K562 (cell line): ENCODE data around the gene PQBP1. TPM values are rescaled to one million over a fixed set of nuclear protein-coding genes. Genes with fewer than 3 reads are reported as not detected.

Source experiments
- ATAC-seq: fragments of 200-7000 bp; cut with Tn5 transposase; 3 replicates; pipeline ENCODE4 v1.9.1; 2020; ENCODE audit warnings: moderate library complexity
- BruUV-seq: library from RNA; stranded (reverse); fragments of 400-500 nt; replicated peaks from 2 replicates; lab custom pipeline; 2021; lab: Mats Ljungman, UMichigan
- CTCF ChIA-PET: fragments of 300-600 bp; formaldehyde crosslinking; extraction: SDS; loops from one replicate; lab custom pipeline; 2021; ENCODE audit warnings: low intra/inter-chr PET ratio; lab: Yijun Ruan, JAX
- POLR2A ChIA-PET: fragments of 300-600, 350-650 bp; sonication (Branson Sonifier 250); formaldehyde crosslinking; extraction: SDS; loops from one replicate; lab custom pipeline; 2021; ENCODE audit warnings: antibody characterized with exemption, inconsistent platforms; lab: Yijun Ruan, JAX
- DNase-seq, 4 experiments: peaks; one replicate each; pipeline versions ENCODE4 v3.0.0 to v3.0.0-alpha.2; 2011 to 2018; ENCODE audit warnings: low spot score in 3 of 4, mixed read lengths in 3 of 4; ENCODE audit errors: extremely low read depth in 1 of 4
- FAIRE-seq: peaks from 2 replicates; lab custom pipeline; 2011; peaks lifted over from hg19 to GRCh38; lab: Jason Lieb, UNC
- H2AFZ ChIP-seq: 2 replicates; pipeline ENCODE4 v1.6.0; 2011; ENCODE audit warnings: low read depth, low read length, control low read depth, inconsistent platforms
- H3K27ac ChIP-seq: fragments of 200-600 bp; 3 replicates; pipeline ENCODE4 v1.8.0; 2011; ENCODE audit warnings: low read depth, mild to moderate bottlenecking, control low read depth, inconsistent platforms, low read length, moderate library complexity, mixed read lengths; ENCODE audit errors: extremely low read depth
- H3K27me3 ChIP-seq, 2 experiments: fragments of 300-600 bp in 1 of 2; 2 replicates in 1 of 2; 3 replicates in 1 of 2; pipeline versions ENCODE4 v1.6.0 to v1.8.0; 2011; ENCODE audit warnings: inconsistent platforms in 2 of 2, low read length in 2 of 2, mild to moderate bottlenecking in 1 of 2, mixed read lengths in 1 of 2, moderate library complexity in 1 of 2; ENCODE audit not compliant: control insufficient read depth in 2 of 2, insufficient read depth in 2 of 2
- H3K36me3 ChIP-seq: fragments of 300-600 bp; 3 replicates; pipeline ENCODE4 v1.8.0; 2011; ENCODE audit warnings: mild to moderate bottlenecking, low read length, inconsistent platforms; ENCODE audit not compliant: control insufficient read depth, insufficient read depth
- H3K4me1 ChIP-seq, 2 experiments: fragments of 200-600 bp in 1 of 2; replicated peaks in 1 of 2; 2 replicates in 1 of 2; 3 replicates in 1 of 2; pipeline versions ENCODE4 v1.5.1 to v1.8.0; 2011; ENCODE audit warnings: inconsistent platforms in 2 of 2, low read length in 2 of 2, mild to moderate bottlenecking in 1 of 2, mixed read lengths in 1 of 2, moderate library complexity in 1 of 2; ENCODE audit not compliant: control insufficient read depth in 2 of 2, insufficient read depth in 2 of 2
- H3K4me2 ChIP-seq: 2 replicates; pipeline ENCODE4 v1.6.1; 2011; ENCODE audit warnings: low read length, control low read depth, inconsistent platforms, mixed read lengths; ENCODE audit not compliant: insufficient read depth
- H3K4me3 ChIP-seq: fragments of 200-600 bp; sonication (generic), shearing (Covaris generic); 2 replicates; pipeline ENCODE4 v1.5.1; 2016; ENCODE audit warnings: control low read depth, inconsistent platforms
- H3K79me2 ChIP-seq: fragments of 200-600 bp; 3 replicates; pipeline ENCODE4 v1.8.0; 2011; ENCODE audit warnings: low read length, inconsistent platforms; ENCODE audit not compliant: control insufficient read depth, insufficient read depth
- H3K9ac ChIP-seq, 2 experiments: 2 replicates each; pipeline versions ENCODE4 v1.6.0 to v1.6.1; 2011; ENCODE audit warnings: low read depth in 2 of 2, low read length in 2 of 2, control low read depth in 1 of 2, inconsistent platforms in 1 of 2, mild to moderate bottlenecking in 1 of 2, mixed read lengths in 1 of 2; ENCODE audit not compliant: insufficient read depth in 1 of 2
- H3K9me1 ChIP-seq: one replicate; pipeline ENCODE4 v1.6.0; 2011; ENCODE audit warnings: inconsistent platforms, mild to moderate bottlenecking, low read length, moderate library complexity; ENCODE audit not compliant: control insufficient read depth, insufficient read depth
- H3K9me3 ChIP-seq: replicated peaks from 2 replicates; pipeline ENCODE4 v1.5.1; 2011; ENCODE audit warnings: low read depth, low read length, inconsistent platforms; ENCODE audit not compliant: control insufficient read depth, insufficient read depth
- H4K20me1 ChIP-seq: replicated peaks from 2 replicates; pipeline ENCODE4 v1.6.1; 2011; ENCODE audit warnings: low read length, inconsistent platforms, mixed read lengths; ENCODE audit not compliant: control insufficient read depth, insufficient read depth
- BMI1 ChIP-seq: fragments of 150-350 bp; IDR thresholded peaks from 2 replicates; pipeline ENCODE4 v1.6.1; 2014; ENCODE audit warnings: low read length
- ETS2 ChIP-seq: IDR thresholded peaks from 2 replicates; pipeline ENCODE4 v1.6.1; 2016; ENCODE audit warnings: borderline replicate concordance, missing genetic modification characterization, mild to moderate bottlenecking, moderate library complexity, missing compliant biosample characterization; ENCODE audit not compliant: poor library complexity, severe bottlenecking
- KAT7 ChIP-seq: sonication (generic); formaldehyde crosslinking; IDR thresholded peaks from 2 replicates; pipeline ENCODE4 v1.8.0; 2022; ENCODE audit warnings: missing genetic modification reagents, mild to moderate bottlenecking, borderline replicate concordance
- PURB ChIP-seq: sonication (generic); formaldehyde crosslinking; IDR thresholded peaks from 2 replicates; pipeline ENCODE4 v1.9.0; 2021; ENCODE audit warnings: low read depth, mild to moderate bottlenecking, missing genetic modification reagents
- RBM25 ChIP-seq: fragments of 200-400 bp; formaldehyde crosslinking; IDR thresholded peaks from 2 replicates; pipeline ENCODE4 v1.6.1; 2018; ENCODE audit warnings: low read length, low read depth, moderate library complexity; ENCODE audit not compliant: severe bottlenecking
- SFPQ ChIP-seq: fragments of 200-400 bp; formaldehyde crosslinking; IDR thresholded peaks from 2 replicates; pipeline ENCODE4 v1.6.1; 2017; ENCODE audit warnings: mild to moderate bottlenecking, low read depth, low read length, moderate library complexity
- USF2 ChIP-seq: sonication (generic); formaldehyde crosslinking; IDR thresholded peaks from 2 replicates; pipeline ENCODE4 v1.5.0; 2020; ENCODE audit warnings: missing genetic modification reagents
- ZC3H11A ChIP-seq: IDR thresholded peaks from 2 replicates; pipeline ENCODE4 v1.6.1; 2012; ENCODE audit warnings: low read depth, low read length, improper control_type of control experiment
- ZNF668 ChIP-seq: fragments of 250-450 bp; sonication (Bioruptor Pico); IDR thresholded peaks from 2 replicates; pipeline ENCODE4 v1.8.0; 2022; ENCODE audit warnings: mild to moderate bottlenecking, inconsistent platforms
- ZNF780A ChIP-seq: fragments of 250-450 bp; sonication (Bioruptor Pico); IDR thresholded peaks from 2 replicates; pipeline ENCODE4 v1.5.0; 2021; ENCODE audit warnings: mild to moderate bottlenecking
- ZSCAN29 ChIP-seq: fragments of 450-650 bp; IDR thresholded peaks from 2 replicates; pipeline ENCODE4 v1.6.1; 2017
- WGBS: fragments of 100-300 bp; shearing (Covaris generic); methylation state at CpG from one replicate; pipeline ENCODE4 v1.1.6; 2016; ENCODE audit warnings: low coverage, mixed read lengths; ENCODE audit not compliant: insufficient coverage; ENCODE audit errors: missing lambda C conversion rate; 5-methylcytosine and 5-hydroxymethylcytosine counted together
- in situ Hi-C: fragments of 300-500 bp; cut with MboI; formaldehyde crosslinking; loops from 4 replicates; pipeline ENCODE4 v1.15.0; 2018; ENCODE audit warnings: inconsistent platforms, mixed read lengths
- intact Hi-C: fragments of 100-400 bp; cut with micrococcal nuclease; formaldehyde crosslinking; loops from 2 replicates; pipeline ENCODE4 v1.14.2; 2022
- polyA plus RNA-seq, 8 experiments: library from polyadenylated mRNA; depleted of rRNA in 4 of 8; stranded (reverse) in 5 of 8; unstranded in 3 of 8; fragments of >200 nt; fragmentation: Nextera tagmentation in 2 of 8; fragmentation: Illumina TruSeq in 1 of 8; extraction: Ambion mirVana in 2 of 8; extraction: Trizol in 1 of 8; gene quantifications; 2 replicates each; pipeline versions ENCODE4 v1.2.1 to v1.2.3, GENCODE V29; 2011 to 2014; ENCODE audit warnings: inconsistent platforms in 1 of 8, missing spikeins in 1 of 8
- total RNA-seq, 7 experiments: library from RNA; depleted of rRNA in 6 of 7; stranded (reverse); fragments of >200 nt in 6 of 7; fragmentation: Illumina TruSeq in 2 of 7; extraction: Trizol in 2 of 7; gene quantifications; 2 replicates each; pipeline versions ENCODE4 v1.2.1 to v1.2.3, GENCODE V29; 2011 to 2021; ENCODE audit warnings: low replicate concordance in 1 of 7

PQBP1 gene
- total and polyA plus RNA-seq, 9 of the 15 experiments (the other 6 are each of a cell fraction or from before 2014, with no cell fraction given) = 41.3 to 262 (median 112) TPM

- FAIRE-seq = no peak
- TF ChIP-seq ETS2 (no peak), SFPQ (no peak), BMI1 (no peak), ZNF668 (CRISPR knock-in tag) (no peak), KAT7 (CRISPR knock-in tag) (0 out of 2 replicates have a peak, but pooled peaks have one; percentile 8), ZSCAN29 (no peak), RBM25 (no peak), ZC3H11A (no peak), ZNF780A (CRISPR knock-in tag) (no peak), PURB (CRISPR knock-in tag) (no peak), USF2 (CRISPR knock-in tag) (0 out of 2 replicates have a peak, but pooled peaks have one; percentile 7)
- Histone ChIP-seq H3K9me1 (no peaks in the 10 kb centered on the region), H3K4me1 (peaks cover 11 to 18% of the 10 kb centered on the region in 2 experiments; a peak in 4 of 5 replicates), H3K79me2 (peaks cover 59% of the 10 kb centered on the region), H3K36me3 (peaks cover 68% of the 10 kb centered on the region), H3K9me3 (no peaks in the 10 kb centered on the region), H4K20me1 (peaks cover 7% of the 10 kb centered on the region), H2AFZ (no peak overlapping the region), H3K27ac (peak overlapping the region; percentile 43; the same call in 1 of the 3 replicates), H3K9ac (peak overlapping the region in 1 of 2 experiments; percentile 83; a peak in 2 of 4 replicates), H3K27me3 (no peaks in the 10 kb centered on the region), H3K4me3 (peak overlapping the region; percentile 27; the same call in 1 of the 2 replicates), H3K4me2 (peak overlapping the region; percentile 55)
- no TSS peak for BruUV-seq
- intact Hi-C loops (loop anchor here (5.0 kb wide), 5 partner anchors 37 to 252 kb away; partner anchors contain the start of genes GLOD5 and HDAC6), in situ Hi-C loops (no loop called here)
- CTCF ChIA-PET = no interaction called here
- no peak for ATAC-seq
- POLR2A ChIA-PET = interaction anchor here (1.1 kb wide), 1 partner anchor 162 kb away, joined by 3 read pairs; no protein-coding TSS in a partner anchor
- DNase-seq = no peak
- 16% methylated on average over 5 of the region's 8 CpGs for WGBS
These were observed 1.3 kb downstream of the PQBP1 start for GRCh38 chrX:48899078-48899410.
